Stimulated activated CD8-positive, alpha-beta memory T cell treated with anti-CD3 and anti-CD28 coated beads, Interleukin-7, amount 100 ng/mL, for 1 hour (primary cell): ENCODE data around the gene OTULINL.

Experiments
- DNase-seq, 2 donors: peaks; one replicate each; pipeline ENCODE4 v3.0.0-alpha.2; 2020; ENCODE audit warnings: low read depth in 2 of 2

Gene OTULINL

GRCh38 chr5:14600846-14601245, 19.3 kb downstream of the OTULINL start:
- no peak for DNase-seq

GRCh38 chr5:14603141-14603540, 21.5 kb downstream of the OTULINL start:
- DNase-seq = no peak

GRCh38 chr5:14607104-14607503, 25.5 kb downstream of the OTULINL start:
- no peak for DNase-seq

- DNase-seq = no peak
Observed at GRCh38 chr5:14608169-14608568, 26.6 kb downstream of the OTULINL start.

GRCh38 chr5:14611737-14612136, 30.1 kb downstream of the OTULINL start:
- DNase-seq = no peak

GRCh38 chr5:14614490-14614889, 32.9 kb downstream of the OTULINL start:
- no peak for DNase-seq

GRCh38 chr5:14615365-14615764, 33.8 kb downstream of the OTULINL start:
- DNase-seq = no peak

- no peak for DNase-seq
Observed at GRCh38 chr5:14617441-14617840, 35.8 kb downstream of the OTULINL start.

GRCh38 chr5:14627270-14627669, 45.7 kb downstream of the OTULINL start:
- DNase-seq = no peak

- DNase-seq = peak; percentile 20 to 31
Observed at GRCh38 chr5:14628346-14628745, 46.8 kb downstream of the OTULINL start.

GRCh38 chr5:14630671-14631070, 49.1 kb downstream of the OTULINL start:
- no peak for DNase-seq

- no peak for DNase-seq
Observed at GRCh38 chr5:14635656-14636055, 54.1 kb downstream of the OTULINL start.

GRCh38 chr5:14640765-14641164, 59.2 kb downstream of the OTULINL start:
- DNase-seq = no peak

- DNase-seq = no peak
Observed at GRCh38 chr5:14644623-14645237, 63.1 kb downstream of the OTULINL start.

- DNase-seq = no peak
Observed at GRCh38 chr5:14650052-14650451, 68.5 kb downstream of the OTULINL start.

GRCh38 chr5:14655146-14655741, 73.7 kb downstream of the OTULINL start:
- no peak for DNase-seq

GRCh38 chr5:14656898-14657297, 75.3 kb downstream of the OTULINL start:
- no peak for DNase-seq

- DNase-seq = no peak
Observed at GRCh38 chr5:14659821-14660607, 78.4 kb downstream of the OTULINL start.

- DNase-seq = no peak
Observed at GRCh38 chr5:14660833-14661232, 79.2 kb downstream of the OTULINL start.
